IMR-90 (cell line): ENCODE measurements around the gene PCDHGA10. TPM values are rescaled to one million over a fixed set of nuclear protein-coding genes. Genes with fewer than 3 reads are reported as not detected.
"Not testable (repeated sequence)": the region's sequence is repeated elsewhere in the genome, so short reads cannot be mapped to it uniquely, and the experiment has no call there.

Experiments used
- ATAC-seq: fragments of 200-7000 bp; cut with Tn5 transposase; 2 replicates; pipeline ENCODE4 v1.9.1; 2020; ENCODE audit warnings: low read depth, mild to moderate bottlenecking, moderate library complexity
- BruUV-seq: library from RNA; stranded (reverse); fragments of 400-500 nt; replicated peaks from 2 replicates; lab custom pipeline; 2021; lab: Mats Ljungman, UMichigan
- CTCF ChIA-PET: fragments of 300-600 bp; formaldehyde crosslinking; extraction: SDS; loops from one replicate; lab custom pipeline; 2021; ENCODE audit warnings: antibody characterized with exemption; lab: Yijun Ruan, JAX
- POLR2A ChIA-PET: fragments of 300-600 bp; sonication (Branson Sonifier 250); formaldehyde crosslinking; loops from one replicate; lab custom pipeline; 2022; ENCODE audit warnings: antibody characterized with exemption; ENCODE audit not compliant: unreplicated experiment; lab: Charles Lee
- DNase-seq: peaks from one replicate; pipeline ENCODE4 v3.0.0; 2013
- H2AFZ ChIP-seq: replicated peaks from 2 replicates; pipeline ENCODE3; 2013; ENCODE audit warnings: low read length, mild to moderate bottlenecking; ENCODE audit not compliant: poor library complexity
- H2AK5ac ChIP-seq: 2 replicates; pipeline ENCODE4 v1.6.1; 2013; ENCODE audit warnings: low read depth, low read length, inconsistent platforms
- H2AK9ac ChIP-seq: replicated peaks from 2 replicates; pipeline ENCODE3; 2013; ENCODE audit warnings: mild to moderate bottlenecking, low read depth, low read length, moderate library complexity; ENCODE audit not compliant: poor library complexity
- H2BK120ac ChIP-seq: 2 replicates; pipeline ENCODE4 v1.6.1; 2013; ENCODE audit warnings: low read depth, low read length, inconsistent platforms
- H2BK15ac ChIP-seq: 3 replicates; pipeline ENCODE4 v1.6.1; 2013; ENCODE audit warnings: low read depth, low read length, inconsistent platforms
- H2BK20ac ChIP-seq: 2 replicates; pipeline ENCODE4 v1.6.1; 2013; ENCODE audit warnings: low read depth, mild to moderate bottlenecking, inconsistent platforms, low read length, moderate library complexity
- H2BK5ac ChIP-seq: 2 replicates; pipeline ENCODE4 v1.6.1; 2013; ENCODE audit warnings: mild to moderate bottlenecking, low read depth, low read length, inconsistent platforms; ENCODE audit not compliant: poor library complexity, severe bottlenecking
- H3K14ac ChIP-seq: replicated peaks from 2 replicates; pipeline ENCODE4 v1.6.1; 2013; ENCODE audit warnings: low read depth, low read length, inconsistent platforms
- H3K18ac ChIP-seq: 2 replicates; pipeline ENCODE4 v1.6.1; 2013; ENCODE audit warnings: low read depth, low read length, control low read depth
- H3K23ac ChIP-seq: 2 replicates; pipeline ENCODE4 v1.6.1; 2013; ENCODE audit warnings: low read depth, low read length, inconsistent platforms
- H3K27ac ChIP-seq: 2 replicates; pipeline ENCODE4 v1.5.1; 2013; ENCODE audit warnings: mild to moderate bottlenecking, control low read depth, low read length; ENCODE audit not compliant: insufficient read depth
- H3K27me3 ChIP-seq: 2 replicates; pipeline ENCODE4 v1.6.1; 2013; ENCODE audit warnings: low read length; ENCODE audit not compliant: control insufficient read depth, insufficient read depth
- H3K36me3 ChIP-seq: 2 replicates; pipeline ENCODE4 v1.6.1; 2013; ENCODE audit warnings: low read length, mixed read lengths; ENCODE audit not compliant: control insufficient read depth, insufficient read depth
- H3K4ac ChIP-seq: 2 replicates; pipeline ENCODE4 v1.6.1; 2013; ENCODE audit warnings: low read depth, low read length, inconsistent platforms
- H3K4me1 ChIP-seq: 2 replicates; pipeline ENCODE4 v1.6.1; 2013; ENCODE audit warnings: low read length, mixed read lengths; ENCODE audit not compliant: control insufficient read depth, insufficient read depth
- H3K4me2 ChIP-seq: 2 replicates; pipeline ENCODE4 v1.6.1; 2013; ENCODE audit warnings: low read depth, mild to moderate bottlenecking, control low read depth, low read length, moderate library complexity
- H3K4me3 ChIP-seq: 2 replicates; pipeline ENCODE4 v1.5.1; 2013; ENCODE audit warnings: low read depth, mild to moderate bottlenecking, control low read depth, low read length, moderate library complexity; ENCODE audit not compliant: insufficient read depth
- H3K56ac ChIP-seq: 2 replicates; pipeline ENCODE4 v1.6.1; 2013; ENCODE audit warnings: low read length, inconsistent platforms; ENCODE audit not compliant: insufficient read depth; ENCODE audit errors: extremely low read depth
- H3K79me1 ChIP-seq, 2 experiments: 2 replicates each; pipeline ENCODE4 v1.6.1; 2013; ENCODE audit warnings: low read length in 2 of 2, inconsistent platforms in 1 of 2, low read depth in 1 of 2
- H3K9ac ChIP-seq: 2 replicates; pipeline ENCODE4 v1.6.1; 2013; ENCODE audit warnings: low read depth, low read length, control low read depth
- H3K9me1 ChIP-seq: 2 replicates; pipeline ENCODE4 v1.6.1; 2013; ENCODE audit warnings: low read length, inconsistent platforms; ENCODE audit not compliant: insufficient read depth
- H3K9me3 ChIP-seq: 2 replicates; pipeline ENCODE4 v1.6.1; 2013; ENCODE audit warnings: low read length; ENCODE audit not compliant: control insufficient read depth, insufficient read depth
- H4K20me1 ChIP-seq: 2 replicates; pipeline ENCODE4 v1.6.1; 2013; ENCODE audit warnings: low read length, inconsistent platforms; ENCODE audit not compliant: insufficient read depth
- H4K5ac ChIP-seq: 2 replicates; pipeline ENCODE4 v1.6.1; 2013; ENCODE audit warnings: mild to moderate bottlenecking, low read depth, low read length, control low read depth
- H4K8ac ChIP-seq, 2 experiments: 2 replicates each; pipeline ENCODE4 v1.6.1; 2013; ENCODE audit warnings: low read depth in 2 of 2, low read length in 2 of 2, control low read depth in 1 of 2, inconsistent platforms in 1 of 2
- H4K91ac ChIP-seq: 2 replicates; pipeline ENCODE4 v1.6.1; 2013; ENCODE audit warnings: low read depth, low read length, inconsistent platforms; ENCODE audit not compliant: insufficient read depth
- CTCF ChIP-seq: conservative IDR thresholded peaks from 2 replicates; pipeline ENCODE4 v1.5.1; 2012; ENCODE audit warnings: mild to moderate bottlenecking, low read depth, low read length, improper control_type of control experiment
- RAD21 ChIP-seq: IDR thresholded peaks from 2 replicates; pipeline ENCODE4 v1.6.1; 2012; ENCODE audit warnings: low read length, improper control_type of control experiment
- SMC3 ChIP-seq: fragments of 150-350 bp; IDR thresholded peaks from 2 replicates; pipeline ENCODE4 v1.6.1; 2016; ENCODE audit warnings: low read depth, mild to moderate bottlenecking, antibody characterized with exemption, low read length, moderate library complexity
- WGBS, 2 experiments: methylation state at CpG; one replicate each; pipeline versions ENCODE4 v1.1.5 to v1.1.7; 2013; ENCODE audit warnings: missing lambda C conversion rate in 2 of 2; ENCODE audit not compliant: insufficient read length in 1 of 2; ENCODE audit errors: extremely low coverage in 2 of 2; 5-methylcytosine and 5-hydroxymethylcytosine counted together
- dilution Hi-C: fragments of 300-500 bp; cut with HindIII; formaldehyde crosslinking; loops from one replicate; pipeline ENCODE4 v1.14.3; 2018; ENCODE audit warnings: low sequenced_read_pairs; ENCODE audit not compliant: unreplicated experiment
- in situ Hi-C: fragments of 300-500 bp; cut with MboI; formaldehyde crosslinking; loops from 3 replicates; pipeline ENCODE4 v1.14.3; 2019; ENCODE audit warnings: low sequenced_read_pairs, inconsistent platforms, mixed read lengths
- intact Hi-C: fragments of 100-400 bp; cut with micrococcal nuclease; formaldehyde crosslinking; loops from 2 replicates; pipeline ENCODE4 v1.10.0; 2022
- polyA plus RNA-seq, 3 experiments: library from polyadenylated mRNA; depleted of rRNA; stranded (reverse); fragments of >200 nt; gene quantifications; 2 replicates each; pipeline ENCODE4 v1.2.3, GENCODE V29; 2012; ENCODE audit warnings: low replicate concordance in 1 of 3
- total RNA-seq: library from RNA; depleted of rRNA; stranded (reverse); fragments of >200 nt; gene quantifications from 2 replicates; pipeline ENCODE4 v1.2.3, GENCODE V29; 2012

The PCDHGA10 gene
- total and polyA plus RNA-seq, 2 of the 4 experiments (the other 2 are of a cell fraction) = 3.4 to 6.6 TPM

- DNase-seq = peak; percentile 61
- Histone ChIP-seq H4K5ac (peak within 1 kb of the TSS; percentile 34; the same call in 1 of the 2 replicates), H3K56ac (0 out of 2 replicates have a peak within 1 kb of the TSS, but pooled peaks have one; percentile 19), H4K8ac (peak within 1 kb of the TSS in 1 of 2 experiments; percentile 35; a peak in 1 of 4 replicates), H3K9ac (peak within 1 kb of the TSS; percentile 65; the same call in 1 of the 2 replicates), H3K27ac (peak within 1 kb of the TSS; percentile 36), H3K79me1 (peaks cover 7 to 15% of the 10 kb centered on the region in 2 experiments; a peak in 3 of 4 replicates), H3K4me3 (peak within 1 kb of the TSS; percentile 51), H3K18ac (peak within 1 kb of the TSS; percentile 27; the same call in 1 of the 2 replicates), H2AFZ (peak within 1 kb of the TSS; percentile 72), H3K4me2 (peak within 1 kb of the TSS; percentile 38; the same call in 1 of the 2 replicates), H2BK5ac (peak within 1 kb of the TSS; percentile 69), H3K9me3 (peaks cover 49% of the 10 kb centered on the region), H3K14ac (0 out of 2 replicates have a peak within 1 kb of the TSS, but pooled peaks have one; percentile 78), H3K36me3 (peaks cover 19% of the 10 kb centered on the region)
- intact Hi-C loops, H3K4me1 ChIP-seq, H3K9me1 ChIP-seq, H3K27me3 ChIP-seq, H2BK15ac ChIP-seq, H2AK9ac ChIP-seq, H3K23ac ChIP-seq, H4K20me1 ChIP-seq, H2BK120ac ChIP-seq, dilution Hi-C loops, in situ Hi-C loops, POLR2A ChIA-PET, H4K91ac ChIP-seq, BruUV-seq, H2BK20ac ChIP-seq, H2AK5ac ChIP-seq, H3K4ac ChIP-seq: not testable (repeated sequence)
- no CpG with 5 or more reads among the region's 43 CpGs for WGBS, 2 experiments
- CTCF ChIA-PET = interaction anchor here (1.3 to 2.1 kb wide), 3 partner anchors 15 to 166 kb away, joined by 3 to 11 read pairs (median 7); partner anchors contain the start of gene PCDHGA10
- TF ChIP-seq CTCF = peak; percentile 63
- peak; percentile 60 for TF ChIP-seq RAD21
- peak; percentile 46; the same call in 1 of the 2 replicates for TF ChIP-seq SMC3
- peak; percentile 98 for ATAC-seq
Observed at GRCh38 chr5:141397756-141398551, 14.8 kb upstream of the PCDHGA10 start, which contains the start of gene PCDHGB5. TSS of gene PCDHGB5 (plus strand) at chr5:141397947. CDS start at chr5:141398128, 181 bp downstream.
